Small intestine (tissue), 7 donors: ENCODE data around the gene HABP4. TPM values are rescaled to one million over a fixed set of nuclear protein-coding genes. Genes with fewer than 3 reads are reported as not detected.

Experiments used
- DNase-seq, 2 donors: peaks; one replicate each; pipeline versions ENCODE4 v3.0.0 to v3.0.0-alpha.2; 2013
- FAIRE-seq: peaks from 2 replicates; lab custom pipeline; 2012; peaks lifted over from hg19 to GRCh38; lab: Jason Lieb, UNC
- H3K27ac ChIP-seq, 3 donors: one replicate each; pipeline ENCODE4 v1.5.1; 2013; ENCODE audit warnings: low read length in 2 of 3, mild to moderate bottlenecking in 2 of 3, control low read depth in 1 of 3, inconsistent platforms in 1 of 3, low read depth in 1 of 3, moderate library complexity in 1 of 3
- H3K27me3 ChIP-seq, 3 donors: one replicate each; pipeline ENCODE4 v1.6.1; 2013; ENCODE audit warnings: low read length in 3 of 3, inconsistent platforms in 1 of 3; ENCODE audit not compliant: control insufficient read depth in 3 of 3, insufficient read depth in 3 of 3
- H3K36me3 ChIP-seq, 3 donors: one replicate each; pipeline ENCODE4 v1.6.1; 2013; ENCODE audit warnings: low read length in 3 of 3, inconsistent platforms in 1 of 3, low read depth in 1 of 3, mild to moderate bottlenecking in 1 of 3, moderate library complexity in 1 of 3; ENCODE audit not compliant: control insufficient read depth in 3 of 3, insufficient read depth in 2 of 3
- H3K4me1 ChIP-seq, 3 donors: one replicate each; pipeline ENCODE4 v1.6.1; 2013; ENCODE audit warnings: low read length in 2 of 3, inconsistent platforms in 1 of 3, low read depth in 1 of 3, mild to moderate bottlenecking in 1 of 3, moderate library complexity in 1 of 3; ENCODE audit not compliant: control insufficient read depth in 3 of 3, insufficient read depth in 2 of 3
- H3K4me3 ChIP-seq, 3 donors: one replicate each; pipeline ENCODE4 v1.5.1; 2013; ENCODE audit warnings: low read length in 3 of 3, control low read depth in 1 of 3, inconsistent platforms in 1 of 3, low read depth in 1 of 3, mild to moderate bottlenecking in 1 of 3, moderate library complexity in 1 of 3
- H3K9me3 ChIP-seq, 2 donors: one replicate each; pipeline ENCODE4 v1.6.1; 2013; ENCODE audit warnings: low read depth in 1 of 2, low read length in 1 of 2; ENCODE audit not compliant: control insufficient read depth in 2 of 2, insufficient read depth in 1 of 2
- WGBS, 3 donors: extraction: QIAGEN DNeasy Blood & Tissue Kit; methylation state at CpG; one replicate each; pipeline ENCODE4 v1.1.7; 2013; 5-methylcytosine and 5-hydroxymethylcytosine counted together
- polyA plus RNA-seq, 4 donors: library from polyadenylated mRNA; stranded (reverse) in 3 of 4; unstranded in 1 of 4; fragments of 200-250 nt in 3 of 4; fragments of 120-200 nt in 1 of 4; gene quantifications; one replicate each; pipeline versions ENCODE4 v1.2.1 to v1.2.3, GENCODE V29; 2013
- donor health status: healthy with polysubstance abuse.
- donor health status: control.
- donor health status: control.
- donor health status: Bipolar disorder and iron deficiency.
- donor health status: healthy.

Gene HABP4
- polyA plus RNA-seq, 4 donors, result 1.1 to 7.9 (median 4.1) TPM

GRCh38 chr9:96519787-96520186 lies 69.8 kb downstream of the HABP4 start:
- H3K9me3 ChIP-seq, result no peaks in the 10 kb centered on the region
- WGBS, 3 donors, result 84 to 93% (median 88%) methylated on average over 2 of the region's 2 CpGs
- FAIRE-seq, result no peak
- no peaks in the 10 kb centered on the region for H3K4me1 ChIP-seq
- DNase-seq, result no peak
- H3K4me3 ChIP-seq, result no peak overlapping the region
- H3K36me3 ChIP-seq, result peaks cover 0 to 19% (median 0%) of the 10 kb centered on the region in 3 donors
- no peaks in the 10 kb centered on the region for H3K27me3 ChIP-seq
- H3K27ac ChIP-seq, result no peak overlapping the region

DNA sequence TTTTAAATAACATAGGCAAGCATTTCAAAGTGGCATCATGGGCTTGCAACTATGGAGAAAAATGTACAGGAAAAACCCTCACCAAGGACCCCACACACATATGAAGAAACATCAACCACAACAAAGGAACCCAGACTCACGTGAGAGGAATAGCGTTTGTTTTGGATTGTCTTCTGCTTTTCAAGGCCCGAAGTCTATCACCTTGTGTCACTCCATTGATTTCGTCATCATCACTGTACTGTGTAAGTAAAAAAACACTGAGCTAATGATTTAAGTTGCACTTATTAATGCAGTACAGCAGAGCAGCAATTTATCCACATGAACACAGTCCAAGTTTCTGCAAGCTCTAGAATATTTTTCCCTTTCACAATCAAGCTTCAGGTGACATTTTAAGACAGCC lies 72.4 kb downstream of the HABP4 start:
- H3K9me3 ChIP-seq, result no peaks in the 10 kb centered on the region
- H3K4me1 ChIP-seq, result no peaks in the 10 kb centered on the region
- FAIRE-seq (no peak), DNase-seq (no peak)
- no peaks in the 10 kb centered on the region for H3K27me3 ChIP-seq
- H3K36me3 ChIP-seq, result peaks cover 1 to 22% (median 3%) of the 10 kb centered on the region in 3 donors
- no peak overlapping the region for H3K4me3 ChIP-seq
- 76 to 88% (median 80%) methylated on average over 4 of the region's 4 CpGs for WGBS, 3 donors
- no peak overlapping the region for H3K27ac ChIP-seq

GRCh38 chr9:96523374-96523773 lies 73.4 kb downstream of the HABP4 start:
- Histone ChIP-seq H3K36me3 (peaks cover 1 to 19% (median 3%) of the 10 kb centered on the region in 3 donors), H3K4me3 (no peak overlapping the region), H3K4me1 (no peaks in the 10 kb centered on the region), H3K9me3 (no peaks in the 10 kb centered on the region), H3K27me3 (no peaks in the 10 kb centered on the region), H3K27ac (no peak overlapping the region)
- FAIRE-seq, result no peak
- 78 to 96% (median 92%) methylated on average over 7 of the region's 7 CpGs for WGBS, 3 donors
- no peak for DNase-seq

GRCh38 chr9:96524045-96524444 lies 74.1 kb downstream of the HABP4 start:
- WGBS, 3 donors, result 92 to 96% (median 93%) methylated on average over 7 of the region's 7 CpGs
- FAIRE-seq, result no peak
- H3K36me3 ChIP-seq, result peaks cover 1 to 19% (median 3%) of the 10 kb centered on the region in 3 donors

GRCh38 chr9:96524764-96525163 lies 74.8 kb downstream of the HABP4 start:
- no peak for DNase-seq
- Histone ChIP-seq H3K4me1 (no peaks in the 10 kb centered on the region), H3K27me3 (no peaks in the 10 kb centered on the region), H3K27ac (no peak overlapping the region), H3K9me3 (no peaks in the 10 kb centered on the region), H3K4me3 (no peak overlapping the region), H3K36me3 (peaks cover 1 to 20% (median 3%) of the 10 kb centered on the region in 3 donors)
- 86 to 94% (median 94%) methylated on average over 2 of the region's 2 CpGs for WGBS, 3 donors
- no peak for FAIRE-seq

More at GRCh38 chr9:96524045-96524444, 74.1 kb downstream of the HABP4 start:
- Histone ChIP-seq H3K4me3 (no peak overlapping the region), H3K4me1 (no peaks in the 10 kb centered on the region), H3K27ac (no peak overlapping the region), H3K27me3 (no peaks in the 10 kb centered on the region), H3K9me3 (no peaks in the 10 kb centered on the region)
- DNase-seq, result no peak

DNA sequence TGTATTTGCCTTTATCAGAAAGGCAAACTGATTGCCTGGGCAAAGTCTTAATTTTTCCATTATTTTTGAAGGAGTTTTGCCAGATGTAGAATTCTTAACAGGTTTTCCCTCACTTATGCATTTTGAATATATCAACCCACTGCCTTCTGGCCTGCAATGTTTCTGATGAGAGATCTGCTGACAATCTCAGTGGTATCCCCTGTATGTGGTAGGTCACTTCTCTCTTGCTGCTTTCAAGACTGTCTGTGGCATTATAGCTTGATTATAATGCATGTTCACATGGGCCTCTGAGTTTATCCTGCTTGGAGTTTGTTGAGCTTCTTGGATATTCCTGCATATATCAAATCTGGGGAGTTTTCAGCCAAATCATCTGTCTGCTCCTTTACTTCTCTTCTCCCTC lies 82.2 kb downstream of the HABP4 start:
- FAIRE-seq, result no peak
- Histone ChIP-seq H3K4me1 (no peaks in the 10 kb centered on the region), H3K36me3 (peaks cover 0 to 10% (median 7%) of the 10 kb centered on the region in 3 donors), H3K27ac (no peak overlapping the region), H3K9me3 (peaks cover 0 to 7% of the 10 kb centered on the region in 2 donors), H3K4me3 (no peak overlapping the region), H3K27me3 (no peaks in the 10 kb centered on the region)
- no peak for DNase-seq

- Histone ChIP-seq H3K4me3 (no peak overlapping the region), H3K36me3 (peaks cover 0 to 12% (median 6%) of the 10 kb centered on the region in 3 donors), H3K9me3 (no peaks in the 10 kb centered on the region), H3K27me3 (no peaks in the 10 kb centered on the region), H3K27ac (no peak overlapping the region), H3K4me1 (no peaks in the 10 kb centered on the region)
- 94 to 99% (median 98%) methylated on average over 3 of the region's 3 CpGs for WGBS, 3 donors
- no peak for DNase-seq
- no peak for FAIRE-seq
Observed at GRCh38 chr9:96540106-96540505, 90.1 kb downstream of the HABP4 start.

Other genes with a start within 250 kb of the HABP4 start
- 10 to 100 TPM in 2 of 4 donors, 1 to 10 TPM in 2; 1.5 to 83.0 (median 7.5) TPM for gene HSD17B3, start 148.0 kb upstream of the HABP4 start, polyA plus RNA-seq
- gene SLC35D2, start 66.5 kb upstream of the HABP4 start, polyA plus RNA-seq, result 10 to 100 TPM; 57.2 to 92.7 (median 80.6) TPM
- 1 to 10 TPM in 3 of 4 donors, under 1 TPM in 1; 0.54 to 6.8 (median 3.0) TPM for gene ZNF367, start 31.8 kb upstream of the HABP4 start, polyA plus RNA-seq
- 10 to 100 TPM in 3 of 4 donors, 1 to 10 TPM in 1; 8.5 to 20.8 (median 14.1) TPM for gene CDC14B, start 169.7 kb downstream of the HABP4 start, polyA plus RNA-seq
- gene PRXL2C, start 205.1 kb downstream of the HABP4 start, polyA plus RNA-seq, result 1 to 10 TPM; 3.1 to 7.6 (median 5.6) TPM